Cardiac fibroblast (primary cell): ENCODE data around the gene ATL3.
"Not testable (repeated sequence)": the region's sequence is repeated elsewhere in the genome, so short reads cannot be mapped to it uniquely, and the experiment has no call there.

Experiments used
- DNase-seq, 2 donors: peaks; one replicate each; pipeline versions ENCODE4 v3.0.0 to v3.0.0-alpha.2; 2010; ENCODE audit warnings: low read depth in 2 of 2
- H3K4me3 ChIP-seq, 2 donors: replicated peaks in 1 of 2; 1 replicate in 1 of 2; 2 replicates in 1 of 2; pipeline ENCODE4 v1.5.1; 2011; ENCODE audit warnings: low read depth in 2 of 2, low read length in 2 of 2, mild to moderate bottlenecking in 2 of 2, moderate library complexity in 1 of 2
- CTCF ChIP-seq: IDR thresholded peaks from one replicate; pipeline ENCODE4 v1.5.1; 2011; ENCODE audit warnings: low read depth, mild to moderate bottlenecking, low read length, inconsistent platforms

ATL3 gene

GRCh38 chr11:63623513-63624140, 47.5 kb downstream of the ATL3 start:
- no peak overlapping the region for H3K4me3 ChIP-seq
- TF ChIP-seq CTCF, result no peak
- DNase-seq, result peak in 1 of 2 donors; percentile 14

- no peak overlapping the region for H3K4me3 ChIP-seq
- DNase-seq, result peak in 1 of 2 donors; percentile 5
- TF ChIP-seq CTCF, result no peak
These were observed 48.9 kb downstream of the ATL3 start for GRCh38 chr11:63622323-63622722.

GRCh38 chr11:63621071-63621470, 50.1 kb downstream of the ATL3 start:
- no peak for TF ChIP-seq CTCF
- H3K4me3 ChIP-seq, result no peak overlapping the region
- DNase-seq, result no peak

- TF ChIP-seq CTCF, result no peak
- H3K4me3 ChIP-seq, result no peak overlapping the region
- DNase-seq, result no peak
These were observed 51.2 kb downstream of the ATL3 start for GRCh38 chr11:63619967-63620366.

GRCh38 chr11:63617686-63618085, 53.5 kb downstream of the ATL3 start:
- DNase-seq, H3K4me3 ChIP-seq: not testable (repeated sequence)

GRCh38 chr11:63616953-63617352, 54.2 kb downstream of the ATL3 start:
- no peak overlapping the region for H3K4me3 ChIP-seq
- DNase-seq, result no peak
- TF ChIP-seq CTCF, result no peak

GRCh38 chr11:63614136-63614671, 57.0 kb downstream of the ATL3 start, which contains the start of gene PLAAT3:
TSS of gene PLAAT3 (minus strand) at chr11:63614433. CDS start at chr11:63614014, 419 bp downstream.
- TF ChIP-seq CTCF, result no peak
- peak within 1 kb of the TSS; percentile 67 to 86 for H3K4me3 ChIP-seq
- peak; percentile 18 to 87 for DNase-seq
